ENCODE measurements around the gene B9D2. TPM values are rescaled to one million over a fixed set of nuclear protein-coding genes. Genes with fewer than 3 reads are reported as not detected.

Gene B9D2
- total RNA-seq, 1 donor from 2014 or later: 14.2 TPM

- Mint-ChIP-seq H3K9me3 (no peaks in the 10 kb centered on the region), H3K27ac (peak overlapping the region; percentile 36), H3K4me3 (no peak overlapping the region), H3K27me3 (no peaks in the 10 kb centered on the region), H3K4me1 (peaks cover 23% of the 10 kb centered on the region), H3K36me3 (ENCODE audit: low read depth) (peaks cover 4% of the 10 kb centered on the region)
- DNase-seq: no peak
- TF ChIP-seq, protein P1, sequence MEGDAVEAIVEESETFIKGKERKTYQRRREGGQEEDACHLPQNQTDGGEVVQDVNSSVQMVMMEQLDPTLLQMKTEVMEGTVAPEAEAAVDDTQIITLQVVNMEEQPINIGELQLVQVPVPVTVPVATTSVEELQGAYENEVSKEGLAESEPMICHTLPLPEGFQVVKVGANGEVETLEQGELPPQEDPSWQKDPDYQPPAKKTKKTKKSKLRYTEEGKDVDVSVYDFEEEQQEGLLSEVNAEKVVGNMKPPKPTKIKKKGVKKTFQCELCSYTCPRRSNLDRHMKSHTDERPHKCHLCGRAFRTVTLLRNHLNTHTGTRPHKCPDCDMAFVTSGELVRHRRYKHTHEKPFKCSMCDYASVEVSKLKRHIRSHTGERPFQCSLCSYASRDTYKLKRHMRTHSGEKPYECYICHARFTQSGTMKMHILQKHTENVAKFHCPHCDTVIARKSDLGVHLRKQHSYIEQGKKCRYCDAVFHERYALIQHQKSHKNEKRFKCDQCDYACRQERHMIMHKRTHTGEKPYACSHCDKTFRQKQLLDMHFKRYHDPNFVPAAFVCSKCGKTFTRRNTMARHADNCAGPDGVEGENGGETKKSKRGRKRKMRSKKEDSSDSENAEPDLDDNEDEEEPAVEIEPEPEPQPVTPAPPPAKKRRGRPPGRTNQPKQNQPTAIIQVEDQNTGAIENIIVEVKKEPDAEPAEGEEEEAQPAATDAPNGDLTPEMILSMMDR (IDR thresholded peaks at IDR 0.05): no peak
- ChIA-PET CTCF (no interaction called here), POLR2A (interaction anchor here (2.9 kb wide), 1 partner anchor 14 kb away, joined by 15 read pairs; the partner anchor contains the start of gene B9D2)
- peak; percentile 88 for ATAC-seq (ENCODE audit: low read depth)
- intact Hi-C loops (cut with micrococcal nuclease): no loop called here
Measured at GRCh38 chr19:41377977-41378709, 14.2 kb upstream of the B9D2 start.

DNA sequence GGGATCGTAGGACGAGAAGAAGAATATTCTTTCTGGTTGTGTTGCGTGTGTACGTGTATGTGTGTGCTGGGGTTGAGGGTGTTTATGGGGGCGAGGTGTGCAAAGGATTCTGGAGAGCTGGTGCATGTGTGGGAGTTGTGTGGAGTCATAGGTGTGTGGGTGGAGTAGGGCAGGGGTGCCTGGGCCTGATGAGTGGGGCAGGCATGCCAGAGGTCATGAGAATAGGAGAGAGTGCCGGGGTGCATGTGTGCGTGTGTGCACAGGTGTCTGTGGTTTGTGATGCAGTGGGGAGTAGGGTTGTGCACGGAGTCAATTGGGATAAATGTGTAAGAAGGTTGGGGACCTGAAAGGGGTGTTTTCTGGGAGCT, 13.0 kb upstream of the B9D2 start:
- TF ChIP-seq, protein P1 (IDR thresholded peaks at IDR 0.05): no peak
- POLR2A ChIA-PET: interaction anchor here (0.6 kb wide), 1 partner anchor 173 kb away, joined by 4 read pairs; no protein-coding TSS in a partner anchor
- Mint-ChIP-seq H3K4me1 (peaks cover 23% of the 10 kb centered on the region), H3K4me3 (peak overlapping the region; percentile 52), H3K27me3 (no peaks in the 10 kb centered on the region), H3K36me3 (ENCODE audit: low read depth) (no peaks in the 10 kb centered on the region), H3K27ac (no peak overlapping the region), H3K9me3 (no peaks in the 10 kb centered on the region)
- ATAC-seq (ENCODE audit: low read depth) (no peak), DNase-seq (no peak)
- intact Hi-C loops (cut with micrococcal nuclease): no loop called here
- CTCF ChIA-PET: no interaction called here

GRCh38 chr19:41376241-41376997, 12.5 kb upstream of the B9D2 start, which contains the start of gene TMEM91:
TMEM91 (plus strand) TSS chr19:41376533; CDS start chr19:41378310, 1,777 bp downstream.
- no peak for ATAC-seq (ENCODE audit: low read depth)
- TF ChIP-seq, protein P1 (IDR thresholded peaks at IDR 0.05): no peak
- Mint-ChIP-seq H3K27ac (no peak within 1 kb of the TSS), H3K36me3 (ENCODE audit: low read depth) (no peaks in the 10 kb centered on the region), H3K27me3 (no peaks in the 10 kb centered on the region), H3K9me3 (no peaks in the 10 kb centered on the region), H3K4me1 (peaks cover 23% of the 10 kb centered on the region), H3K4me3 (peak within 1 kb of the TSS; percentile 52)
- POLR2A ChIA-PET: no interaction called here
- intact Hi-C loops (cut with micrococcal nuclease): no loop called here
- no peak for DNase-seq
- CTCF ChIA-PET: no interaction called here

GRCh38 chr19:41373993-41374392, 10.0 kb upstream of the B9D2 start:
- no peak overlapping the region for H3K4me3 Mint-ChIP-seq
- TF ChIP-seq, protein P1 (IDR thresholded peaks at IDR 0.05): no peak
- no peaks in the 10 kb centered on the region for H3K27me3 Mint-ChIP-seq
- DNase-seq (no peak), ATAC-seq (ENCODE audit: low read depth) (no peak)
- H3K4me1 Mint-ChIP-seq: peaks cover 23% of the 10 kb centered on the region
- POLR2A ChIA-PET: no interaction called here
- no peaks in the 10 kb centered on the region for H3K36me3 Mint-ChIP-seq (ENCODE audit: low read depth)
- no peak overlapping the region for H3K27ac Mint-ChIP-seq
- CTCF ChIA-PET: no interaction called here
- no peaks in the 10 kb centered on the region for H3K9me3 Mint-ChIP-seq
- intact Hi-C loops (cut with micrococcal nuclease): no loop called here

GRCh38 chr19:41372501-41372900, 8.6 kb upstream of the B9D2 start:
- POLR2A ChIA-PET: interaction anchor here (1.1 kb wide), 1 partner anchor 9 kb away, joined by 5 read pairs; the partner anchor contains the start of gene B9D2
- Mint-ChIP-seq H3K4me1 (peaks cover 19% of the 10 kb centered on the region), H3K9me3 (no peaks in the 10 kb centered on the region), H3K36me3 (ENCODE audit: low read depth) (no peaks in the 10 kb centered on the region), H3K27me3 (no peaks in the 10 kb centered on the region), H3K4me3 (no peak overlapping the region), H3K27ac (no peak overlapping the region)
- intact Hi-C loops (cut with micrococcal nuclease): no loop called here
- CTCF ChIA-PET: no interaction called here
- TF ChIP-seq, protein P1 (IDR thresholded peaks at IDR 0.05): no peak
- ATAC-seq (ENCODE audit: low read depth) (no peak), DNase-seq (no peak)

Measured in activated B cell treated with CpG ODN at 0.5 μM for 24 hours (primary cell).